ENCODE data around the gene PGAM1.

The PGAM1 gene

DNA sequence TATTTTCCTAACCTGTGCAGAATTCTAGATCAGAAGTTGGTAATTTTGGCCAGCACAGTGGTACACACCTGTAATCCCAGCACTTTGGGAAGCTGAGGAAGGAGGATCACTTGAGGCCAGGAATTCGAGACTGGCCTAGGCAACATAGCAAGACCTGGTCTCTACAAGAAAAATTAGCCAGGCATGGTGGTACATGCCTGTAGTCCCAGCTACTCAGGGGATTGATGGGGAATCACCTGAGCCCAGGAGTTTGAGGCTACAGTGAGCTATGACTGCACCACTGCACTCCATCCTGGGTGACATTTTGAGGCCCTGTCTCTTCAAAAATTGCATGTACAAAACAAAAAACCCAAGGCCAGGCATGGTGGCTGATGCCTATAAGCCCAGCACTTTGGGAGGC, 8.6 kb downstream of the PGAM1 start:
- TF ChIP-seq GATA2 (IDR thresholded peaks at IDR 0.05; ENCODE audit: low read depth, low read length) (no peak), GATA3 (IDR thresholded peaks at IDR 0.05; ENCODE audit: low read depth, low read length) (no peak)

DNA sequence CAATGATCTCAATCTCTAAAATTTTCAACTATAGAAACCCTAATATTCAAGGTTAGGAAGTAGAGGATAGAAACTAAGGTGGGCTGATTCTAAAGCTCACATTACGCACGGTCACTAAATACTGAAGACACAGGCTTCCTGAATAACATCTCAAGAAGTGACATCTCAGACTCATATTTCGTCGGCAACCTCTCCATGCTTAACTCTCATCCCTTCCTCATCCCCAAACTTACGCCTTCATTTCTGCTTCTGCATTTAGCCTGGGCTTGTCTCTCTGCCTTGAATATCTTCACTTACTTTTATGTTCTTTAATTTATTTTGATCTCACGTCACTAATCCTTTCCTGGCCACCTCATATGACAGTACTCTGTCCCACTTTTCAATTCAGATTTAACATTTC, 9.2 kb downstream of the PGAM1 start:
- TF ChIP-seq GATA2 (IDR thresholded peaks at IDR 0.05; ENCODE audit: low read depth, low read length), result no peak

DNA sequence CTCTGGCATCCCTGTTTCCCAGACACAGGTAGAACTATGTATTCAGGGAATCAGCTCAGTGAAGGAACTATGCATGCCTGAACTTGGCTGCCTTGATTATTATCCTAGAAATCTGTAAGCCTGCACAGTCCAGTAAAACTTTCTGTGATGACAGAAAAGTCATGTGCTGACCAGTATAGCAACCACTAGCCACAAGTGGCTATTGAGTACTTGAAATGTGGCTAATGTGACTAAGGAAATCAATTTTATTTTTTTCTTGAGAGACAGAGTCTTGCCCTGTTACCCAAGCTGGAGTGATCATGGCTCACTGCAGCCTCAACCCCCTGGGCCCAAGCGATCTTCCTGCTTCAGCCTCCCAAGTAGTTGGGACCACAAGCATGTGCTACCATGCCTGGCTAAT, 16.3 kb downstream of the PGAM1 start:
- TF ChIP-seq GATA3 (IDR thresholded peaks at IDR 0.05; ENCODE audit: low read depth, low read length), result no peak
- TF ChIP-seq GATA2 (IDR thresholded peaks at IDR 0.05; ENCODE audit: low read depth, low read length), result no peak

DNA sequence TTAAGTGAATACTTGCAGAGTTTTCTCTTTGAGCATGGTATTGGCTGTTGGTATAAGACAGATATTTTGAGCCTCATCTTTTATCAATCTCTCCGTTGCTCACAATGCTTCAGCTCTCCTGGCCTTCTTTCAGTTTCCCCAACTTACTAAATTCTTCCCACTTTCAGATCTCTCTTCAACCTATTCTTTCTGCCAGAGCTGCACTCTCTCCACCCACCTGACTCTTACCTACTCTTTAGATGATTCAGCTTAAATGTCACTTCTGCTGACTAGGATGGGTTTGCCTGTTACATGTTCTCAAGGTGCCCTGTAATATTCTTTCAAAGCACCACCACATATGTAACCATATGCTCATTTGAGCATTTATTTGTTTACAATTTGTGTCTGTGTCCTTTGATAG, 18.2 kb downstream of the PGAM1 start:
- no peak for TF ChIP-seq GATA2 (IDR thresholded peaks at IDR 0.05; ENCODE audit: low read depth, low read length)

DNA sequence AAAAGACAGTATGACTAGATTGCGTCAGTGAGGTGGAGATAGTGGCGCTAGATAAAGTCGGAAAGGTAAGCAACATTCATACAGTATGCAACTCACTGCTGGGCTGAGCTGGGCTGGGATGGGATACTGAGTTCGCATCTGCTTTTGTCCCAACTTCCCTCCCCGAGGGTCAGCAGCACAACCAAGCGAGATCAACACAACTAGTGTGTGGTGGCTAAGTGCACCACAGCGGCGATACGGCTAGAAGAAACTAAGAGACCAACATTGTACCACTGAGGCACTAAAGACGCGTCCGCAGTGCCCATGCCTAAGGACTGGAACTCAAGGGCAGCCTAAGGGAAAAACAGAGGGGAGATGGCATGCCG, 19.3 kb downstream of the PGAM1 start:
- TF ChIP-seq GATA2 (IDR thresholded peaks at IDR 0.05; ENCODE audit: low read depth, low read length) (no peak), GATA3 (IDR thresholded peaks at IDR 0.05; ENCODE audit: low read depth, low read length) (no peak)

DNA sequence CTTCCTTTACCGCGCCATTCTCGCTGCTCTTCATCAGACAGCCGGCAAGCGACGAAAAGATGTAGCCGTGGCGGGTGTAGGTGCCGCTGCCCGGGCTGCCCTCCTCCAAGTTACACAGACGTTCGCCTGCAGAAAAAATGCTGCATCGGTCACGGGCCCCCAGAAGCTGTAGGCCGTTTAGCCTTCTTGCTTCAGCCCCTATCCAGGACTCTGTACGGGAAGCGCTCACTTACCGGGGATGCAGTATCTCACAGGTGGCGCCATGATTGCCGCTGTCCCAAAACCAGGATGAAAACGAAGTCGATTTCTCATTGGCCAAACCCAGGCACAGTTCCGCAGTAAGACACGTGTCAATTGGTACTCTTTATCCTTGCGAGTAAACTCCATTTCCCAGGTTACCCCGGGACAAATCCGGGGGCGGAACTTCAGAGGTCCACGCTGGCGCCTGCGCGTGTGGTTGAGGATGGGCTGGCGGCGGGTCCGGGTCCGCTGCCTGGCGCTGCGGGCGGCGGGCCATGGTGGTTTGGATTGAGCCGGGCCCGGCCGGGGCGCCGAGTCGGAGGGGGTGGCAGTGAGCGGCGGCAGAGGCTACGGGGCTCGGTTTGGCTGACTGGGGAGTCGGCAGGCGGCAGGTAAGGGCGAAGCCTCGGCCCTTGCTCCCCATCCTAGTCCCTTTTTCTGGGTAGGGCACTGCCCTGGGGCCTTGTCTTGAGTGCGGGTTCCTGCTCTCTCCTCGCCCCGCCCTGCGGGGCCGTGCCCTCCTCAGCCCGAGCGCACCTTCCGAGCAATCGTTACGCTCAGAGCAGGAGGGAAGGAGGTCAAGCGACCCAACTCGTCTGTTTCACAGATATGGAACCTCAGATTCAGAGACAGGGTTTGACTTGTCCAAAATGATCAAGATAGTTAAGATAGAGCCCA, 20.0 kb downstream of the PGAM1 start, which contains the start of the genes EXOSC1 and ZDHHC16:
EXOSC1 (minus strand) TSS at position 285 of the 918 bp plus-strand sequence; CDS start at position 264, 21 bp downstream.
ZDHHC16 (plus strand) TSS at position 454 of the 918 bp plus-strand sequence. CDS start 5,501 bp downstream, outside the sequence.
- TF ChIP-seq GATA3 (IDR thresholded peaks at IDR 0.05; ENCODE audit: low read depth, low read length) (no peak), GATA2 (IDR thresholded peaks at IDR 0.05; ENCODE audit: low read depth, low read length) (no peak)

DNA sequence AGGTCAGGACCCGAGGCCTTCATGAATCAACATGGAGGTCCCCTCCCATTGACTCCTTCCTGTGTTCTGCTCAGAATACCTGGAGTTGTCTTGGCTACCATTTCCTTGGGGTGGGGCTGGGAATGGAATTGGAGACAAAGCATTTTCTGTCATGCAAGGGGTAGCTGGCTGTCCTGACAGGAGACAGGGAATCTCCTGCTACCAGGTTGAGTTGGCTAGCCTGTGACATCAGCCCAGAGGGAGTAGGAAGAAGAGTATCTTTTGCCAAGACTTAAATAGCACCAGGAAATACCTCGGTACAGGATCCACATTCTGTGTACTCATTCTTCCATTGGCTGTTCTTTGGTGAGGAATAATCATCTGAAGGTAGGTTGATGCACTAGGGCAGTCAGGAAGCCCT, 24.8 kb downstream of the PGAM1 start:
- no peak for TF ChIP-seq GATA2 (IDR thresholded peaks at IDR 0.05; ENCODE audit: low read depth, low read length)
- no peak for TF ChIP-seq GATA3 (IDR thresholded peaks at IDR 0.05; ENCODE audit: low read depth, low read length)

DNA sequence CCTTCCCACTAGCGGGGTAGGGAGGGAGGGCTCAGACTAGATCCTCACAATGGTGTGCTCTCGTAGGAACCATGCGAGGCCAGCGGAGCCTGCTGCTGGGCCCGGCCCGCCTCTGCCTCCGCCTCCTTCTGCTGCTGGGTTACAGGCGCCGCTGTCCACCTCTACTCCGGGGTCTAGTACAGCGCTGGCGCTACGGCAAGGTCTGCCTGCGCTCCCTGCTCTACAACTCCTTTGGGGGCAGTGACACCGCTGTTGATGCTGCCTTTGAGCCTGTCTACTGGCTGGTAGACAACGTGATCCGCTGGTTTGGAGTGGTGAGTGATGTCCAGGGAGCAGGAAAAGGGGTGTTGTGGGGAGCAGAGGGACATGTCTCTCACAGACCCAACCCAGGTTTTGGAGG, 25.6 kb downstream of the PGAM1 start:
- TF ChIP-seq GATA3 (IDR thresholded peaks at IDR 0.05; ENCODE audit: low read depth, low read length) (no peak), GATA2 (IDR thresholded peaks at IDR 0.05; ENCODE audit: low read depth, low read length) (no peak)

DNA sequence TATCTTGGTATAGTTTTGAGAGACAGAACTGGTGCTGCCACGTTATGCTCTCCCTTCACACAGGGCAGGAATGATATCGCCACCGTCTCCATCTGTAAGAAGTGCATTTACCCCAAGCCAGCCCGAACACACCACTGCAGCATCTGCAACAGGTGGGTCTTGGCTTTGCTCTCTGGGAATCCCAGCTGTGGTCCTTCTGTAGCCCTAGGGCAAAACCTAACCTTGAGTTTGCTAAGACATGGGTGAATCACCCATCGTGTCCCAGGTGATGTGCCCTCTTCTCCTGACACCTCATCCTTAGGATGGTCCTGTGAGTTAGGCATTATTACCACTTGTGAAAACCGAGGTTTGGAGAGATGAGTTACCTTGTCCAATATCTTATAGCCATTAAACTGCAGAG, 26.4 kb downstream of the PGAM1 start:
- TF ChIP-seq GATA2 (IDR thresholded peaks at IDR 0.05; ENCODE audit: low read depth, low read length), result no peak
- TF ChIP-seq GATA3 (IDR thresholded peaks at IDR 0.05; ENCODE audit: low read depth, low read length), result no peak

DNA sequence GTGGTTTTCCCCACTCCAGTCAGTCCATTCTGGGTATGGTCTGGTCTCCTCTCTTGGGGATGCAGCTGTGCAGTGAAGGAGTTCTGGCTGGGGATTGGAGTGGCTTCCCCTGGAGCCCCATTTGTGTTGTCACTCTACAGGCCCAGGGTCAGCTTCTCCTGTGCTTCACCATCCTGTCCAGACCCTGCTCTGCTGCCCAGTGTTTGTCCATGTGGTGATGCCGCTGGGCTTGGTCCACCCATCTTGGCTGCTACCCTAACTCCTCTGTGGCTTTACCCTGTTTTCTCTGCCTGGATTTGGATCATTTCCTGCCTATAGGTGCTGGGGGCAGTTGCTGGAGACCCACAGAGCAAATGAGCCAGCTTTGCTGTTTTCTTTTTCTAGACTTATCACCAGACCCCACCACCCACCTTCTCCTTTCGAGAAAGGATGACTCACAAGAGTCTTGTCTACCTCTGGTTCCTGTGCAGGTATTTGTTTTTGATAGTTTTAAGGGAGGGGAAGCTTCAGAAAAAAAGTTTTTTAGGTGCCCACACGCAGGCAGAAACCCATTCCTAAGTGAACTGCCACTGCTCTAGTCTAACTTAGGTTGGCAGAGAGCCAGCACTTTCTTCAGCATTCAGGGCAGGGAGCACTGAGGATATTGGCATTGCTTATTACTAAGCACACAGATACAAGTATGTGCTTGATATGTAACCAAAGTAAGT, 28.5 kb downstream of the PGAM1 start:
- TF ChIP-seq GATA3 (IDR thresholded peaks at IDR 0.05; ENCODE audit: low read depth, low read length) (no peak), GATA2 (IDR thresholded peaks at IDR 0.05; ENCODE audit: low read depth, low read length) (no peak)

DNA sequence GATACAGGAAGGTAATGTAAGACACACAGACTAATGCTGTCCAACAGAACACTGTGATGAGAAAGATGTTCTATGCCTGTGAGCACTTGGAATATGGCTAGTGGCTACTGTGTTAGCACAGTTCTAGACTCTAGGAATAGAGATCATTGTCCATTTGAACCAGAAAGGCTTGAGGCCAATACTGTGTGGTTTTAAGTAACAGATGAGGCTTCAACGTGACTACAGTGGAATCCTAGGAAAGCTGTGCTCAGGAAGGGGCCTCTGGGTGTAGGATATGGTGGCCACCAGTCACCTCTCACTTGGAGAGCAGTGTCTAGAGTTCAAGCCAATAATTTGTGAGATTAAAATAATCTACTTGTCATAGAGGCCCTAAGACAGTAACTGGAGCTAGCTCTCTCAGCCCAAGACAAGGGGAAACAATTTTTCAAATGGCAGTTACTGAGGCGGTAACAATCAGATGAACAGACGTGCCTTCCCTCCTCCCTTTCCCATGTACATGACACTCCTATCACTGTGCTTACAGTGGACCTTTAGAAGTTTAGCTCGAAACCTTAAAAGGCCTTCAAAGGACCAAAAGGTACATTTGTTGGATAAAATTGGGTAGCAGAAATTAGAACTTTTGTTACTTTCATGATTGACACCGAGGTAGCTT, 30.2 kb downstream of the PGAM1 start:
- TF ChIP-seq GATA3 (IDR thresholded peaks at IDR 0.05; ENCODE audit: low read depth, low read length) (no peak), GATA2 (IDR thresholded peaks at IDR 0.05; ENCODE audit: low read depth, low read length) (no peak)

DNA sequence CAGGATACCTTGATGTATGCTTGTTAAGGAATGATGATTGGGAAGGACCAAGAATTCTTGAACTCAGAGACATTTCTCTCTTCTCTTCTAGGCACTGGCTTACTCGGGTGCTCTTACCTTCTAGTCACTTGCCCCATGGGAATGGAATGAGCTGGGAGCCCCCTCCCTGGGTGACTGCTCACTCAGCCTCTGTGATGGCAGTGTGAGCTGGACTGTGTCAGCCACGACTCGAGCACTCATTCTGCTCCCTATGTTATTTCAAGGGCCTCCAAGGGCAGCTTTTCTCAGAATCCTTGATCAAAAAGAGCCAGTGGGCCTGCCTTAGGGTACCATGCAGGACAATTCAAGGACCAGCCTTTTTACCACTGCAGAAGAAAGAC, 30.7 kb downstream of the PGAM1 start:
- TF ChIP-seq GATA2 (IDR thresholded peaks at IDR 0.05; ENCODE audit: low read depth, low read length) (no peak), GATA3 (IDR thresholded peaks at IDR 0.05; ENCODE audit: low read depth, low read length) (no peak)

DNA sequence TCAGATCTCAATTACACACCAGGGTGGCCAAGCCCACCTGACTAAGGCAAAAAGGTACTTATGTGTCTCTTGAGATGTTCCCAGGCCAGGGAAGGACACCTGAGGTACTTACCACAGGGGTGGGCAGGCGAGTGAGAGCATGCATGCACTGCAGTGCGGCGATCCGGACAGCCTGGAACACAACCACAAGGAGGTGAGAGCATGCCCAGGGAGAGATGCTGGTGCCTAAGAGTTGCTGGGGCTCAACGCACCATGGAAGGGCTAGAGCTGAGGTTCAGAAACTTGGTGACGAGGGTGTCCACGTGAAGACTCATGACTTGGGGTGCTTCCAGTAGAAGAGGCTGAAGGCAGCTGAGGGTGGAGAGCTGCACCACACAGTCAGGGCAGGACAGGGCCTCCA, 33.1 kb downstream of the PGAM1 start:
- TF ChIP-seq GATA3 (IDR thresholded peaks at IDR 0.05; ENCODE audit: low read depth, low read length) (no peak), GATA2 (IDR thresholded peaks at IDR 0.05; ENCODE audit: low read depth, low read length) (no peak)

DNA sequence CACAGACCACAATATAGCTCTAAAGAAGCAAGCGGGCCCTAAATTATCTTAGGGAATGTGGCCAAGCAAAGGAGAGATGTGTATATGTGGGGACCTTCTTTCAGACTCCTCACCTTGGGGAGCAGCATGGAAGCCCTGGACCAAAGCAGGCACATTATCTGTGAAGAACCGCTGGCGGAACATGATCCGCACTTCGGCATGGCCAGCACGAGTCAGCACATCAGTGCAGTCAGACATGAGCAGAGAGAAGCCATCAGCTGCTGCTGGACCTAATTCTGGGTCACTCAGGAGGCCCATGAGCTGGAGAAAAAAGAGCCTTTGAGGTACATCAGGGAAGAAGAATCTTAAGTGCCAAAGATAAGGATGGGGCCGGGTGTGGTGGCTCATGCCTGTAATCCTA, 33.9 kb downstream of the PGAM1 start:
- TF ChIP-seq GATA2 (IDR thresholded peaks at IDR 0.05; ENCODE audit: low read depth, low read length), result no peak

DNA sequence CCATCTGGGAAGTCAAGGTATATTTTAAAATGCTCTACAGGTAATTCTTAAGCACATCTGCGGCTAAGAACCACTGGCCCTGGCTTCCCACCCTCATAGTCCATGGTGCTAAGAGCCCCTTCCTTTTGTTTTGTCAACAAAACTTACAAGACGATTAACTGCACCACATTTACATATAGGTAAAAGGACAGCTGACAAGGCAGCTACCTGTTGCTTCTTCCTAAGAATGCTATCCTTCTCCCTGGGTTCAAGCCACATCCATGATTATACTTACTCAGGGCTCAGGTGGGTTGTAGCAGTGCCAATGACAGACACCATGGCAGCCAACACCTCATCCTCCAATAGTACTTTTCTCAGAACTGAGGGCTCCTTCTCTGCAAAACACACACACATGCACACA, 36.3 kb downstream of the PGAM1 start:
- TF ChIP-seq GATA2 (IDR thresholded peaks at IDR 0.05; ENCODE audit: low read depth, low read length), result no peak
- TF ChIP-seq GATA3 (IDR thresholded peaks at IDR 0.05; ENCODE audit: low read depth, low read length), result no peak

Data from SH-SY5Y (cell line).